Suprapubic skin (tissue), 4 donors: Measurements from ENCODE around the gene CROCC2. TPM values are rescaled to one million over a fixed set of nuclear protein-coding genes. Genes with fewer than 3 reads are reported as not detected.

ENCODE experiments used
- DNase-seq, 2 donors: peaks; one replicate each; pipeline ENCODE4 v3.0.0-alpha.2; 2019; ENCODE audit warnings: low spot score in 2 of 2
- H3K27ac ChIP-seq: fragments of 200-600 bp; sonication (generic); one replicate; pipeline ENCODE4 v1.5.1; 2019
- H3K27me3 ChIP-seq: fragments of 200-600 bp; sonication (generic); one replicate; pipeline ENCODE4 v1.5.1; 2019
- H3K36me3 ChIP-seq: fragments of 200-600 bp; sonication (generic); one replicate; pipeline ENCODE4 v1.5.1; 2019
- H3K4me1 ChIP-seq: fragments of 200-600 bp; sonication (generic); one replicate; pipeline ENCODE4 v1.5.1; 2019
- H3K4me3 ChIP-seq: fragments of 200-600 bp; sonication (generic); one replicate; pipeline ENCODE4 v1.5.1; 2019; ENCODE audit warnings: mild to moderate bottlenecking
- H3K9me3 ChIP-seq: fragments of 200-600 bp; sonication (generic); one replicate; pipeline ENCODE4 v1.5.1; 2019
- CTCF ChIP-seq, 2 donors: fragments of 200-600 bp in 1 of 2; fragments of 450-650 bp in 1 of 2; sonication (generic) in 1 of 2; IDR thresholded peaks; one replicate each; pipeline ENCODE4 v1.5.1; 2016 to 2019; ENCODE audit warnings: antibody characterized with exemption in 2 of 2, mild to moderate bottlenecking in 1 of 2, moderate library complexity in 1 of 2
- EP300 ChIP-seq: sonication (generic); formaldehyde crosslinking; IDR thresholded peaks from one replicate; pipeline ENCODE4 v1.6.1; 2017; ENCODE audit warnings: antibody characterized with exemption
- POLR2A ChIP-seq, 2 donors: fragments of 450-650 bp; IDR thresholded peaks; one replicate each; pipeline ENCODE4 v1.6.1; 2017; ENCODE audit warnings: antibody characterized with exemption in 2 of 2, mild to moderate bottlenecking in 2 of 2, moderate library complexity in 2 of 2
- POLR2AphosphoS5 ChIP-seq, 3 donors: sonication (generic); formaldehyde crosslinking; IDR thresholded peaks; one replicate each; pipeline ENCODE4 v1.6.1; 2017; ENCODE audit warnings: antibody characterized with exemption in 3 of 3
- WGBS: methylation state at CpG from one replicate; pipeline ENCODE4 v1.1.5; 2018; 5-methylcytosine and 5-hydroxymethylcytosine counted together
- total RNA-seq, 4 donors: library from RNA; depleted of rRNA; stranded (reverse); fragments of >200 nt; gene quantifications; one replicate each; pipeline ENCODE4 v1.1.0, GENCODE V29; 2016

Gene CROCC2
- total RNA-seq, 4 donors from 2014 or later, result not detected

GRCh38 chr2:240932001-240932723 is 26.0 kb downstream of the CROCC2 start:
- WGBS, result 88% methylated on average over 11 of the region's 21 CpGs

DNA sequence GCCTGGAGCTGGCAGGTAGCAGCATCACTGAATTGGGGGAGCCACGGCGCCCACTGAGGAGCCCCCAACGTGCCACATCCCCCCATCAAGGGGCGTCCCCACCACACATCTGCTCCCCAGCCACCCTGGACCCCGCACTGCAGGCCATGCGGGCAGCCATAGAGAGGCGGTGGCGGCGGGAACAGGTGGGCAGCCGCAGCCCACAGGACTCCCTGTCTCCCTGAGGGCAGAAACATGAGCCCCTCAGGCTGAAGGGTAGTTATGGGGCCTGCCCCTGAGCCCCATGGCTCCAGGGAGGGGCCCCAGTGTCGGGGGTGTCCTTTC is 26.6 kb downstream of the CROCC2 start:
- no peak for TF ChIP-seq EP300
- no peak for TF ChIP-seq POLR2A (IDR thresholded peaks at IDR 0.05)

More at GRCh38 chr2:240932001-240932723, 26.0 kb downstream of the CROCC2 start:
- H3K27ac ChIP-seq, result no peak overlapping the region
- peaks cover 3% of the 10 kb centered on the region for H3K27me3 ChIP-seq
- H3K9me3 ChIP-seq, result no peaks in the 10 kb centered on the region
- DNase-seq, result peak; percentile 46 to 75
- H3K4me3 ChIP-seq, result no peak overlapping the region
- H3K4me1 ChIP-seq, result no peaks in the 10 kb centered on the region
- no peaks in the 10 kb centered on the region for H3K36me3 ChIP-seq
- TF ChIP-seq POLR2AphosphoS5 (IDR thresholded peaks at IDR 0.05), result no peak

GRCh38 chr2:240933048-240933965 is 27.2 kb downstream of the CROCC2 start:
- 72% methylated on average over 19 of the region's 30 CpGs for WGBS
- TF ChIP-seq EP300 (no peak), CTCF (IDR thresholded peaks at IDR 0.05) (no peak), POLR2A (IDR thresholded peaks at IDR 0.05) (no peak), POLR2AphosphoS5 (IDR thresholded peaks at IDR 0.05) (no peak)
- DNase-seq, result peak; percentile 59 to 78
- H3K4me3 ChIP-seq, result no peak overlapping the region
- H3K4me1 ChIP-seq, result no peaks in the 10 kb centered on the region
- no peak overlapping the region for H3K27ac ChIP-seq
- peaks cover 4% of the 10 kb centered on the region for H3K9me3 ChIP-seq
- peaks cover 3% of the 10 kb centered on the region for H3K27me3 ChIP-seq
- H3K36me3 ChIP-seq, result no peaks in the 10 kb centered on the region

More for the DNA sequence above, 26.6 kb downstream of the CROCC2 start:
- Histone ChIP-seq H3K4me3 (no peak overlapping the region), H3K4me1 (no peaks in the 10 kb centered on the region), H3K27ac (no peak overlapping the region), H3K36me3 (no peaks in the 10 kb centered on the region), H3K27me3 (peaks cover 3% of the 10 kb centered on the region), H3K9me3 (peaks cover under 1% of the 10 kb centered on the region)
- WGBS, result 90% methylated on average over 2 of the region's 11 CpGs
- DNase-seq, result peak in 1 of 2 donors; percentile 36

GRCh38 chr2:240933966-240934700 is 28.0 kb downstream of the CROCC2 start:
- no peak overlapping the region for H3K27ac ChIP-seq
- H3K4me3 ChIP-seq, result no peak overlapping the region
- no peaks in the 10 kb centered on the region for H3K4me1 ChIP-seq
- H3K9me3 ChIP-seq, result peaks cover 4% of the 10 kb centered on the region
- peaks cover 3% of the 10 kb centered on the region for H3K27me3 ChIP-seq
- H3K36me3 ChIP-seq, result no peaks in the 10 kb centered on the region
- WGBS, result 91% methylated on average over 15 of the region's 23 CpGs
- peak; percentile 58 to 76 for DNase-seq
- no peak for TF ChIP-seq POLR2A (IDR thresholded peaks at IDR 0.05)
- no peak for TF ChIP-seq CTCF (IDR thresholded peaks at IDR 0.05)
- no peak for TF ChIP-seq EP300
- TF ChIP-seq POLR2AphosphoS5 (IDR thresholded peaks at IDR 0.05), result no peak

GRCh38 chr2:240934701-240935102 is 28.6 kb downstream of the CROCC2 start:
- Histone ChIP-seq H3K27me3 (peaks cover 3% of the 10 kb centered on the region), H3K36me3 (no peaks in the 10 kb centered on the region), H3K4me3 (no peak overlapping the region), H3K9me3 (peaks cover 4% of the 10 kb centered on the region), H3K27ac (no peak overlapping the region), H3K4me1 (no peaks in the 10 kb centered on the region)
- 100% methylated on average over 5 of the region's 12 CpGs for WGBS
- TF ChIP-seq POLR2A (IDR thresholded peaks at IDR 0.05) (no peak), EP300 (no peak), POLR2AphosphoS5 (IDR thresholded peaks at IDR 0.05) (no peak), CTCF (IDR thresholded peaks at IDR 0.05) (no peak)
- DNase-seq, result no peak
